HK-2 (cell line): ENCODE measurements around the gene CD83.

Experiments
- DNase-seq: peaks from one replicate; pipeline ENCODE4 v3.0.0-alpha.2; 2018; ENCODE audit not compliant: unreplicated experiment

Gene CD83

DNA sequence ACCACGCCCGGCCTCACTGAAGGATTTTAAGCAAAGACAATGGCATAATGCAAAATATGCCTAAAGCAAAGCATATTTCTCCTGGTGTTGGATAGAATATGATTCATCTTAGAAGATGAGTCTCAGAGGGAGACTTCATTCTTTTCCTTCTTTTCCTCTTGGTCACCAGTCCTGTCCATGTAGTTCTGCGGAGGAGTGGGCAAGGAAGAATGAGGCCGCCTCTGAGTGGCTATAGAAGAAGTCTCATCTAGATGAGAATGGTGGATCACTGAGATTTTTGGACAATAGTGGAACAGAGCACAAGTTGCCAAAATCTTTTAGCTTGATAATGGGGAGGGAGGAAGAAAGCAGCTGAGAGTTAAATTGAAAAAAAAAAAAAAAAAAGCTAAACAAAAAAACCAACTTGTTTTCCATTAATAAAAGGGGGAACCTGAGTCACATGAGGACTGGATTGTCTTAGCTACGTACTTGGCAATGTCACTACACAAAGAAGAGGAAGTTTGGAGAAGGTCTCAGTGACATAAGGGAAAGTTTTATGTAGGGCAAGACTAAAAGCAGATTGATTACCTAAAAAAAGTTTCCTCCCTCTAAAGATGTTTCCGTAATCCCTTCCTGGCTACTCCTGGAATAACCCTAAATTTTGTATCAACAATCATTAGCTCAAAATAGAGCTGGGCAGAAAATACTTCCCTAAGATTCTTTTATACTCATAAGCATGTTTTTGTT lies 6.0 kb downstream of the CD83 start:
- no peak for DNase-seq

DNA sequence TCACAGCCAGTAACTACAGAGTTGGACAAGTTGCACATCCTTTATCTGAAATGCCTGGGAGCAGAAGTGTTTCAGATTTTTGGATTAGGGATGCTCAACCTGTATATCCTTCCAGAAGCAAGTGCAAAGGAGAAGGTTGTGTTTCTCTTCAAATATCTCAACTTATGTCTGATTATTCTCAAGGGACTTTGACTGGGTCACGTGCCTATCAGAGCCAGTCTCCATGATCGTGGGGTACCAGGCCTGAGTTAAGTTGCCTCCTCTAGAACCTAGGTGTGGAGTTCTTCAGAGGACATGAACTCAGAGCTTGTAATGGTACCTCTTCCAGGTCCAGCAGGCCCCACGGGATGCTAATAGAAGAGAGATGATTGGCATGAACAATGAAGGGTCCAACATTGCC lies 7.8 kb downstream of the CD83 start:
- DNase-seq = no peak

DNA sequence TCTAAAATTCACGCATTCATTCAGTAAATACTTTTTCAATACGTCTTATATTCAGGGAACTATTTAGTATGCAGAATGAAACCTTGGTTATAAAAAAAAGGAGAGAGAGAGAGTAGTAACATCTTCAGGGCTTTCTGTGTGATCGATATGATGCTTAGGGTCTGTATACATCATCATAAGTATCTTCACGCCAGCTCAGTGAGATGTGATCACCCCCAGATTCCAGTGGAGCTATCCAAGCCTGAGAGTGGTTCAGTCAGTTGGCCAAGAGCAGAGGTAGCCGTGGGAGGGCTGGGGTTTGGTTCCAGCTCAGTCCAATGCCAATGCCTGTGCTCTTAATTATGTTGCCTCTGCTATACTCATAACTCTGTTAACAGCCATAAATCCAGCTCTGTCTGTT lies 8.6 kb downstream of the CD83 start:
- DNase-seq = no peak

DNA sequence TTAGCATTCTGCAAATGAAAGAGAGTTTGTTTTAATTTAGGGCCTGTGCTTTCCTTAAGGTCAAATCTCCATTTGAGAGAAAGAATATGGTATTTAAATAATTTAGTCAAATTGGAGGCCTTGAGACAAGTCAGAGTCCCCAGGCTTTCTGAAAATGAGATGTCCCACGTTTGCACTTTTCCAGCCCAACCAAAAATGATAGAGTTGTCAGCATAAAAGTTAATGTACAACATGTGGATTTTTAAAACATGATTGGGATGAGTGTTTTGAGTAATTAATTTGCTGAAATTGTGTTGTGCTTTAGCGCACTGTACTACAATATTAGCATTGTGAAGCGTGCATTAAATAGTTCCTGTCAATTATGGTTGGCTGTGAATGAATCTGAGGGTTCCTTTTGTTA lies 10.0 kb downstream of the CD83 start:
- no peak for DNase-seq

DNA sequence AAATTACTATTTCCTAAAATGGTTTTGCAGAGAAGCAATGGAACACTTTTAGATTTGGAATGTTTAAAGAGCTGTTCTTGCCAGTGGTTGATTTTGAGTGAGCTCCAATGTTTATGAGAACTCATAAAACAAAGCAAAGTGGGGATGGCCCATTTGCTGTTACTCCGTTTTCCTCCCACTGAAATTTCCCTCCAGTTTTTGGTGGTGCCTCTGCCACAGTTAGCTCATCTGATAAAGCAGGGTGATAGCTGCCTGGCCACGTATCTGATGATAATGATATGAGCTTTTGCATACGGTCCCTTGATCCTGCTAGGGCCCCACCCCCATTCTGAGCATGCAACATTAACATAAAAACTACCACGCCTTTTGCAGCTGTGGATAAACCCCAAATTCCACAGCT lies 10.4 kb downstream of the CD83 start:
- DNase-seq = no peak

DNA sequence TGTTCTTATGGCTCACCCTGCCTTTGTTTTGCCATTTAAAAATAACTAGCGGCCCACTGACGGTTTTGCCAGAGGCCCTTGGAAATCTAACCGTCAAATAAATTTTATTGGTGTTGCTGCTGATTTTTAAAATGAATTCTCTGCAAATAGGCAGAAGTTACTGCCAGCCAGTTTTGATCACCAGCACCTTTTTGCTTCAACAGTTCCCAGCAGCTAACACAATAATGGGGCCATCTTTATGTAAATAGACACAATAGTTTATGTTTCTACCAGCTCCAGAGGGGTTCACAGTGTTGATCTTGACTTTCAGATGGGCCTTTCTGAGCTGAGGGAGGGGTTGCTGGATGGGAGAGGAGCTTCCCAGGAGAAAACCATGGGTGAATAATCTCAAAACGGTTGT lies 11.2 kb downstream of the CD83 start:
- DNase-seq = no peak

DNA sequence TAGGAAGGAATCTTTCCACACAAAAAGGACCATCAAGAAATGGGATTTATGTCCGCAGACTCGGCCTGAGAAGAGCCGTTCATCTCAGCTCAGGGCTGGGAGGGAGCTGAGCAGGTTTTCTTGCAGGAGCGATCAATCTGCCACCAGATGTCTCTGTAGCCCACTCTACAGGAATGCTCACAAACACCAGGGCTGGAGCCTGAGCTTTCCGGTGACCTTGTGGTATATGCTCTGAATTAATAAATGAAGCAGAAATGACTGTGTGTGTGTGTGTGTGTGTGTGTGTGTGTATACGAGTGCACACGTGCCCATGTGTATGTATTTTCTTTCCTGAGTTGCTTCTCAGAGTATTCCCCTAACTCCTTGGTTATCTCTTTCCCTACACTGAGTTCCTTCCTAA lies 12.0 kb downstream of the CD83 start:
- peak; percentile 40 for DNase-seq

DNA sequence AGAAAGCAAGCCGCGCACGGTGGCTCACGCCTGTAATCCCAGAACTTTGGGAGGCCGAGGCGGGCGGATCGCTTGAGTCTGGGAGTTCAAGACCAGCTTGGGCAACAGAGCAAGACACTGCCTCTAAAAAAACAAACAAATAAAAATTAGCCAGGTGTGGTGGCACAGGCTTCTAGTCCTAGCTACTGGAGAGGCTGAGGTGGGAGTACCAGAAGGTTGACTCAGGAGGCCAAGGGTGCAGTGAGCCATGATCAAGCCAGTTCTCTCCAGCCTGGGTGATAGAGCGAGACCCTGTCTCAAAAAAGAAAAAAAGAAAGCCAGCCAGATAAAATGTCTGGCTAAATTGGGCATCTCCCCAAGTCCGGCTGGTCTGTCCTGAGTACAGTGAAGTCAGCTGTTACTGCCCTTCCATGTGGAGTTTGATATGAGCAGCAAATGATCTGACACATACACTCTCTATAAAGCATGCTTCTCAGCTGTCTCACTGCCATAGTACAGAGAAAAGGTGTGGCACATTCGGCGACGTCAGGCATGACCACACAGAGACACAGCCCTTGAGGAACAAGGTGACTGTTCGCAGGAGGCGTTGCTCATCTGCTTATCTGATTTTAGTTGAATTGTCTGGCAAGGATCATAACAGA lies 13.0 kb downstream of the CD83 start:
- no peak for DNase-seq

DNA sequence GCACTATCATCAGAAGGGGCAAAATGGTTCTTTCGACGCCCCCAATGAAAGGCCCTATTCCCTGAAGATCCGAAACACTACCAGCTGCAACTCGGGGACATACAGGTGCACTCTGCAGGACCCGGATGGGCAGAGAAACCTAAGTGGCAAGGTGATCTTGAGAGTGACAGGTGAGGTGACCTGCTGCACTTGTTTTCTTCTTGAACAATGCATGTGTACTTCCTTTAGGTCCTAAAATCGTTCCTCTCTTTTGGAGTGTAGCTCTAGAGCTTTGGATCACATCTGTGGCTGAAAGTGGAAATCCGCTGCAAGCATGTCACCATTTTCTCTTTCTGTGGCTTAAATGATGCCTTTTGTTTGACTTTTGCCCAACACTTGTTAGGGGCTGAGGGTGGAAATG lies 14.0 kb downstream of the CD83 start:
- no peak for DNase-seq

DNA sequence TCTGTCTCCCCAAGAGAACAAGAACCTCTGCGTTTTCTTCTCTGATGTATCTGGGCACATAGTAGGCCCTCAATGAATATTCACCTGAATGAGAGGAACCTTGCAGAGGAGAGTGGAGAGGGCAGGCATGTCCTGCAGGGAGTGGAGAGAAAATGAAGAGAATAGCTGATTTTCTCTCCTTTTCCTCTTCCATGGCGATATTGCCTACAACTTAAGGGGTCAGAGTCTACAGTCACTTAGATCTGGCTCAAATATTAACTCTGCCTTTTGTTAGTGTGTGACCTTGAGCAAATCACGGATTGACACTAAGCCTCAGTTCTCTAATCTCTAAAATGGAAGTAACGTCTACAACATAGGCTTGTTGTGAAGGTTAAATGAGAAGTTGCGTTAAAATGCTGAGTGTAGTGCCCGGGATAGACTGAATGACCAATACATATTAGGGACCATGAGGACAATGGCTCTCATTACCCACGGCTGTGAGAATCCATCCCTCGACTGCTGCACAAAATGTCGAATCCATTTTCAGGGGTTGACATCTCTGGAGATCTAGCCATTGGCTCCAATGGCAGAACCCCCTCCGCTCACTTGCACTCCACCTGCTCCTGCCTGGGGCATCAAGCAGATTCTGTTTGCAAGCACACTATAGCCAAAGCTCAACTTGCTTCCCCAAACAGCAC lies 14.8 kb downstream of the CD83 start:
- DNase-seq = no peak

DNA sequence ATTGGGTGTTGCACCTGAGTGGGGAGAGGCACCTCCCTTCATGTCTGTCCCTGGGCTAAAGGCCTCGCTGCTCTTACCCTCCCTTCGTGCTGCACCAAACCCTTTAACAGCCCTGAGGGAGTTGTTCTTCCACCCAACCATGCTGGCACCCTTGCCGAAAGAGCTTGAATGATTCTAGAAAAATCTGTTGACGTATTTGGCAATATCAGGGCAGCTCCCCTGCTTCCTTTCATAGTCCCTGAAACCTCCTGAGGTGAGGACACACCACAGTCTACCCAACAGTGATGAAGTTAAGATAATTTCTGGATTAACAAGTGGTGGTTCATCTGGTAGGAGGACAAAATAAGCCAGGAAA lies 15.3 kb downstream of the CD83 start:
- DNase-seq = no peak

DNA sequence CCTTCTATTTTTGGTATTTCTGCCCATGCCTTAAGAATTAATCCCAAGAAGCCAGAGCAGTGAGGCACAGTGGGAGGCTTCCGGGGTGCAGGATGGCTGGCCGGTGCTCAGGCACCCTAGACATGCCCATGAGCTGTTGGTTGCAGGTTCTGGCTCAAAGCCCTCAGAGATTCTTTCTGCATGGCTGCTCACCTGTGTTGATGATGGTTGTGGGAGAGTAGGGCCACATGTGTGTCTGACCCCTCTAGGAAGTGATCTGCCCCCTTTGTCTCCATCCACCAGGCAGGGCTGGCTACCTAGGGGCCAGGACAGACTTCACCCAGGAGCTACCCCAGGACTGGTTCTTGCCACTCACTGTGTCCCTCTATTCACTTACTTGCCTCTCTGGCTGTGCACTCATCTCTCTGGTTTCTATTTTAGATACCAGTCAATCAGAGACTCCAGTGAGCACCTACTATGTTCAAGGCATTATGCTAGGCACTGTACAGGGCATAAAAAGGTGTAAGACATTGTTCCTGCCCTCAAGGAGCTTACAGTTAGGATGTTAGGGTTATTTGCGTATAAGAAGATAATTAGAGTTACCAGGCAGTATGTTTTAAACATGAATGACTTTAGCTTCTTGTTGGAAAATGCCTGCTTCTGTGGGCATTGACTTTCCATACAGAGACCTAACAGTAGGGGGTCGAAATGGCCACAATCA lies 16.8 kb downstream of the CD83 start:
- peak; percentile 56 for DNase-seq

DNA sequence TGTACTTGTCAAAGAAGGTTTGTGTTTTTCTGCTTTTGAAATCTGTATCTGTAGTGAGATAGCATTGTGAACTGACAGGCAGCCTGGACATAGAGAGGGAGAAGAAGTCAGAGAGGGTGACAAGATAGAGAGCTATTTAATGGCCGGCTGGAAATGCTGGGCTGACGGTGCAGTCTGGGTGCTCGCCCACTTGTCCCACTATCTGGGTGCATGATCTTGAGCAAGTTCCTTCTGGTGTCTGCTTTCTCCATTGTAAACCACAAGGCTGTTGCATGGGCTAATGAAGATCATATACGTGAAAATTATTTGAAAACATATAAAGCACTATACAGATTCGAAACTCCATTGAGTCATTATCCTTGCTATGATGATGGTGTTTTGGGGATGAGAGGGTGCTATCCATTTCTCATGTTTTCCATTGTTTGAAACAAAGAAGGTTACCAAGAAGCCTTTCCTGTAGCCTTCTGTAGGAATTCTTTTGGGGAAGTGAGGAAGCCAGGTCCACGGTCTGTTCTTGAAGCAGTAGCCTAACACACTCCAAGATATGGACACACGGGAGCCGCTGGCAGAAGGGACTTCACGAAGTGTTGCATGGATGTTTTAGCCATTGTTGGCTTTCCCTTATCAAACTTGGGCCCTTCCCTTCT lies 18.4 kb downstream of the CD83 start:
- DNase-seq = no peak

DNA sequence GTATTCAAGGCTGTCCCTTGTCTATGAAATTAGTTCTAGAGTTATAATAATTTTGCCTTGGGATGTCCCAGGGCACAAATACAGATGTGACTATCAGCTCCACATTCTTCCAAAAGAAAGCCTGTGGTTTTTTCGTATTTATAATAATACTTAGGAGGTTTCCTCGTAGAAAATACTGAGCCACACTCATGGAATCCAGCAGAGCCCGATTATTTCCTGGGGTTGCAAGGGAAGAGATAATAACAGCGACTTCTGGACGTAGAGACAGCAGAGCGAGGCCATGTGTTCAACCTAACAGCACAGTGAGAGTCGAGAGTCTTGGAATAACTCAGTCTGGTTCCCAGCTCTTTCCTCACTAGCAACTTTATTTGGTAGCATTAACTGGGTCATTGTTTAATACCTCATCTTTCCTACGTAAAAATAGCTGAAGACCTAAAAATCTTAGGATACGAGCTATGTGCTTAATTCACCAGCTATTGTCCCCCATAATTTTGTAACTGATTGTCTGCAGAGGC lies 21.2 kb downstream of the CD83 start:
- DNase-seq = no peak

DNA sequence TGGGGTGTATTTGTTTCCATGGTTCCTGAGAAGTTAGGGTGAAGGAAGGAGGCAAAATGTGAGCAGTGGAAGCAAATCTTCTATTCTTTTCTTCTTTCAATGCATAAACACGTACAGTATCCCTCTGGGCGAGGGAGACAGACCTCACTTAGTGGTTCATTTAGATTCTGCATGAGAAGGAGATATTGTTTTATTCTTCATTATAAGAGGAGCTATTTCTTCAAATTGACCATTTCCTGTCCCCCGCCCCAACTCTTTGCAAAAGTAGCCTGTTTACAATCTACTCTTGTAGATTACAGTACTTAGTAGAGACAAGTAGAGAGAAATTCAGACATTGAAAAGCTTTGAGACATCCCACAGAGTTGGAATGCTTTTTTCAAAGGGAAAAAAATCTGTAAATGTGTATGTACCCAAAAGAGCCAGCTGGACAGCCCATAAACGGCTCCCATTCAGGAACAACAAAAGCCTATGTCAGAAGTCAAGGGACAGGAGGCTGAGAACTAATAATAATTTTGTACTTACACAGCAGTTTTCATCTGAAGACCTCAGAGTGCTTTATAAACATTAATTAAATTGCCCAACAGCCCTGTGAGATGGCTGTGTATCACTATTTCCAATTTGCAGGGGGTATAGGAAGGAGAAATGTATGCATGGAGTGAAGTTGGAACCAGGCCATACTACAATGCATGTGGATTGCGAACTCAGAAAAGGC lies 23.9 kb downstream of the CD83 start:
- no peak for DNase-seq

DNA sequence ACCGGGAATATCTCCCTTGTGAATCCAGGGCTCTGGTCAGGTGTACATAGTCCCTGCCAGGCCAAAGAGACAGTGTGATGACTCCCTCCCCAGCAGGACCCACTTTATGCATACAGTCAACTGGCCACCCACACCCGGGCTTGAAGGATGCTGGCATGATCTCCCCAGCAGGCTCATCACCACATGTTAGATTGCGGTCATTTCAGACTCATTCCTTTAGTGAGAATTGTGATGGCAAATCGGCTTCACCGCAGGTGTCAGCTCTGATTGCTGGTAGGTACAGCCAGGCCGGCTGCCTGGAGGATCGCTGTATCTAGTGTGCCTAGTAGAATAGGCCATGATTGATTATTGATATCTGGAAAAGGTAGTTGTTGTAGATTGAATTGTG lies 24.5 kb downstream of the CD83 start:
- DNase-seq = no peak

DNA sequence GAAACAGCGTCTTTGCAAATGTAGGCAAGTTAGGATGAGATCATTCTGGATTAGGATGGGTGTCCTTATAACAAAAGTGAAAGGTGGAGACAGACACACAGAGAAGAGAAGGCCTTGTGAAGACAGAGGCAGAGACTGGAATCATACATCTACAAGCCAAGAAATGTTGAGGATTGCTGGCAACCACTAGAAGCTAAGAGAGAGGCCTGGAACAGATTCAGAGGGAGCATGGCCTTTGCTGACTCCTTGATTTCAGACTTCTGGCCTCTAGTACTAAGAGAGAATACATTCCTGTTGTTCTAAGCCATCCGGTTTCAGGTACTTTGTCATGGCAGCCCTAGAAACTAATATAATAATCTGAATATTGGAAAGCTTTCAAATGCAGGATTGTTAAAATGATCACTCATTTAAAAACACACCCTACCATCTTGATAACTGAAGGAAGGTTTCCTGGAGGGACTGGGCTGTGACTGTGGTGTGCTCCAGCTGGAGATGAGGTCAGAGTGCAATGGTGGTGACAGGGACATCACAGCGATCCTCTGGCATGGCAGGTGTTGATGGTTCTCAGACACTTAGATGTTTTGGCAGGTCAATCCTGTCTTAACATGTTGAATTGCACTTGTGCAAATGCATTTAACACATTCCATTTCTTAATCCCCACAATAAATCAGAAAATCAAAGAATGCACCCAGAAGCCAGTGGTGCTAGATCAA lies 25.1 kb downstream of the CD83 start:
- DNase-seq = no peak

DNA sequence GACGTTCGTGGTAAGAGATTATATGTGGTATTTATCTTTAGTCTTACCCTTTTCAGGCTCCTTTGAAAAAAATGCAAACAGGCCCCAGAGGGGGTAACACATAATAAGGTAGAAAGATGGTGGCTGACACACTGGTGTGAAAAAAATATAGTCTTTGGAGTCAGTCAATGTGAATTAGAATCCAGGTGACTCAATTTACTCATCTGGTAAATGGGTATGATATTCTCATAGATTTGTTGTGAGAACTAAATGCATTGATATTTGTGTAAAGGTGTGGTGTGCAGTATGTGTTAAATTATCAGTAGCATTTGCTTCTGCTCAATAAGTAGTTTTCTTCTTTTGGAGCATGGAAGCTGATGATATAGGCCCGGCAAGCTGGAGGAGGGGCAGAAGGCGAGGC lies 25.7 kb downstream of the CD83 start:
- no peak for DNase-seq

DNA sequence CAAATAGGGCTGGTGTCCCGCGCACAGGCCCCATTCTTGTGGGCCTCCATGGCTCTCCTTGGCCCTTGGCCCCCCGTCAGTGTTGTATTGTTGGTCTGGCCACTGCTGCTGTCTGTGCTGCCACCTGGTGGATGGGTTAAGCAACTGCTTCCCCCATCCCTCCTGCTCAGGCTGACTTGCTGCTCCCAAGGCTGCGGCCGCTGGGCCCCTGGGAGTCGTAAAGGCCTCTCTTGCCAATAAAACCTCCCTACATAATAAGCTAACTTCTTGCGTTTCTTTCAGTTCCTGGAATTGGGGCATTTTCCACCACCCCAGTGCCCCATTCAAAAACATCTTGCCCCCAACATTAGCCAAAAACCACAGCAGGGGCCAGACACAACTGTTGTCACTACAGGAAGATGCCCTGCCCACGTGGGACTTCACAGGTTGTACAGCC lies 27.1 kb downstream of the CD83 start:
- peak; percentile 67 for DNase-seq

DNA sequence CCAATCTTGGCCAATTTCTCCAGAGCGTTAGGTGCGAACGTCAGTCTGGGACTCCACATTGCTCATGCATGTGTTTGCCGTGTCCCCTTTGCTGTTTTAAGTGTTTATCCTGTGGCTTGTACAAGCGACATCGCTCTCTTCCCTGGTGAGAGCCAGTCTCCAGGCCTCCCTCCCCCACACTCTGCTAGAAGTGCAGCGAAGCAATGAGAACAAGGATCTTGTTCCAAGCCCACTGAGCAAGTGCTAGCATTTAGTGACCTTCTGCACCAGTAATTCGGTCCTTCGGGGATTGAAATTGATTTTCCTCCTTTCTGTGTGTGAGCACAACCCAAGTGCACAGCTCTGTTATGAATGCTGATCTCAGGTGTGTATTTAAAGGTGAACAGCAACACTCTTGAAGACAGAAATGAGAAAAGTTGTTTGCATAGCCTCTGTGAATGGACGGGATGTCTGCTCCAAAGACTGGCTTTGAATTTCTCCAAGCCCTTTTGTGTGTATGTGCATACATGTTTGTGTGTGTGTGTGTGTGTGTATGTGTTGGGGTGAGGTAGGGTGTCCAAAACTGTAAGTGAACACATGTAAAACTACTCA lies 29.0 kb downstream of the CD83 start:
- DNase-seq = no peak
